Right cardiac atrium (tissue), 5 donors: Measurements from ENCODE around the gene HOXA13. TPM values are rescaled to one million over a fixed set of nuclear protein-coding genes. Genes with fewer than 3 reads are reported as not detected.

Experiments
- ATAC-seq, 2 donors: fragments of 200-7000 bp; cut with Tn5 transposase; one replicate each; pipeline versions ENCODE4 v1.8.0 to v1.9.1; 2020; ENCODE audit warnings: moderate library complexity in 2 of 2, mild to moderate bottlenecking in 1 of 2
- DNase-seq, 3 donors: peaks; one replicate each; pipeline ENCODE4 v3.0.0-alpha.2; 2020
- H3K27ac ChIP-seq: one replicate; pipeline ENCODE4 v1.5.1; 2013; ENCODE audit warnings: mild to moderate bottlenecking, low read length, control low read depth, moderate library complexity
- H3K27me3 ChIP-seq: one replicate; pipeline ENCODE4 v1.6.1; 2013; ENCODE audit not compliant: control insufficient read depth, insufficient read depth
- H3K4me1 ChIP-seq: one replicate; pipeline ENCODE4 v1.6.1; 2013; ENCODE audit warnings: low read length; ENCODE audit not compliant: control insufficient read depth, insufficient read depth
- H3K4me3 ChIP-seq: one replicate; pipeline ENCODE4 v1.5.1; 2013; ENCODE audit warnings: low read length, control low read depth
- H3K9me3 ChIP-seq: one replicate; pipeline ENCODE4 v1.6.1; 2013; ENCODE audit warnings: low read length; ENCODE audit not compliant: control insufficient read depth
- WGBS: extraction: QIAGEN DNeasy Blood & Tissue Kit; methylation state at CpG from one replicate; pipeline ENCODE4 v1.1.7; 2013; 5-methylcytosine and 5-hydroxymethylcytosine counted together
- intact Hi-C, 4 donors: fragments of 100-400 bp; cut with DNase I; formaldehyde crosslinking; loops; one replicate each; pipeline versions ENCODE4 v1.11.0 to v1.14.0; 2022 to 2023
- polyA plus RNA-seq: library from polyadenylated mRNA; stranded (reverse); fragments of 200-250 nt; gene quantifications from one replicate; pipeline ENCODE4 v1.2.3, GENCODE V29; 2013
- total RNA-seq, 4 donors: library from RNA; stranded (reverse); fragmentation: NEBNext Ultra II Directional; extraction: Animal tissue kit (Norgen Biotek cat#: 25700); gene quantifications; one replicate each; pipeline ENCODE4 v1.2.1, GENCODE V29; 2021
- donor health status: healthy with polysubstance abuse.
- donor health status: DM: no; HTN: yes; CAD: no.
- donor health status: DM: no; HTN: no; CAD: no.
- donor health status: DM: no; HTN: yes; CAD: no; lungs with severe emphysema.
- donor health status: DM: yes; HTN: yes; CAD: no.

HOXA13 gene
- total and polyA plus RNA-seq, 5 donors: not detected

- H3K4me1 ChIP-seq: peaks cover 8% of the 10 kb centered on the region
- DNase-seq: no peak
- no peak overlapping the region for H3K27ac ChIP-seq
- no peaks in the 10 kb centered on the region for H3K27me3 ChIP-seq
- intact Hi-C loops: no loop called here
- ATAC-seq: no peak
- WGBS: 13% methylated on average over 22 of the region's 22 CpGs
- H3K4me3 ChIP-seq: peak overlapping the region; percentile 6
- no peaks in the 10 kb centered on the region for H3K9me3 ChIP-seq
Observed at GRCh38 chr7:27189295-27189996, 10.4 kb downstream of the HOXA13 start.

- ATAC-seq: peak in 1 of 2 donors; percentile 18
- Histone ChIP-seq H3K9me3 (no peaks in the 10 kb centered on the region), H3K4me3 (peak overlapping the region; percentile 6), H3K27ac (no peak overlapping the region), H3K4me1 (peaks cover 8% of the 10 kb centered on the region), H3K27me3 (no peaks in the 10 kb centered on the region)
- 4% methylated on average over 49 of the region's 49 CpGs for WGBS
- DNase-seq: peak in 1 of 3 donors; percentile 50
- intact Hi-C loops: no loop called here
Observed at GRCh38 chr7:27188386-27189294, 11.3 kb downstream of the HOXA13 start.

DNA sequence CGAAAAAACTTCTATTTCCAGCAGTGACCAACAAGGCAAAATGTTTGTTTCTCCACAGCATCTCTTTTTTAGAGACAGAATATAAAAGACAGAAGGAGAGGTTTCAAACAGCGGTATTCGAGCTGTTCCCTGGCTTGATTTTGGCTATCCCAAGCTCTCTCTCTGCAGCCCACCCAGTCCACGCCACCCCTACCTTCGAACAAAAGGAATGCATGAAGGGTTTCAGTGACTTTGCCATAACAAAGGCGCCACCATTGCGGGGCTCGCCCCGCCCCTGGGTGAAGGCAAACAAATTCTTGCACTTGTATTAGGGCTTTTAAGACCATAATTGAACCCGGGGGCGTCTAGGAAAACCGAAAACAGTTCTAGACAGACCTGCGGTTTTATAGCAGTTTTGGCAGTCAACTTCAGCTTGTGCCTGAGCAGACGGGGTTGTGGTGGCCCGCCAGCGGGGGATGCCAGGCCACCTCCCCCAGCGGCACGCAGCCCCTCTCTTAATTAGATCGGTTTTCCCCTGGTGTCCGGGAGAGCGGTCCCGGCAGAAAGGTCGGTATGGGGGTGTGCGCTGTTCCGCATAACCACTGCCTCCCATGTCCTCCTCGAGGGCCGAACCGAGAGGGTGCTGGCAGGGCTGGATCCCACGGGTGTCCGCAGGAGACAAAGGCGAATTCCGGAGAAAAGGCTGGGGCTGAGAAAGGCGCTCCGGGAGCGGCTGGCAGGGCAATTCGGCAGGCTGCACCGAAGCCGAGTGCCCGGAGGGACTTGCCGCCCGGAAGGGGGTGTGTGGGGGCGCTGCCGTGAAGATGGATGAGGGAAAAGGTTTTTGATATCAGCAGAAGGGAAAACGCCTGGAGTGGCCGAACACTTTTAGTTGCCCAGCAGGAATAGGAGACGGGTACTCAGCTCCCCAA lies 12.2 kb downstream of the HOXA13 start:
- ATAC-seq (no peak), DNase-seq (peak in 1 of 3 donors; percentile 26)
- no peak overlapping the region for H3K27ac ChIP-seq
- H3K4me3 ChIP-seq: no peak overlapping the region
- H3K4me1 ChIP-seq: peaks cover 5% of the 10 kb centered on the region
- intact Hi-C loops: no loop called here
- H3K27me3 ChIP-seq: no peaks in the 10 kb centered on the region
- H3K9me3 ChIP-seq: no peaks in the 10 kb centered on the region
- 6% methylated on average over 46 of the region's 46 CpGs for whole genome bisulfite sequencing

GRCh38 chr7:27186668-27187474 lies 13.0 kb downstream of the HOXA13 start:
- H3K9me3 ChIP-seq: no peaks in the 10 kb centered on the region
- peaks cover 5% of the 10 kb centered on the region for H3K4me1 ChIP-seq
- whole genome bisulfite sequencing: 41% methylated on average over 4 of the region's 4 CpGs
- H3K27me3 ChIP-seq: no peaks in the 10 kb centered on the region
- H3K27ac ChIP-seq: no peak overlapping the region
- no peak overlapping the region for H3K4me3 ChIP-seq
- ATAC-seq (no peak), DNase-seq (no peak)
- intact Hi-C loops: no loop called here

DNA sequence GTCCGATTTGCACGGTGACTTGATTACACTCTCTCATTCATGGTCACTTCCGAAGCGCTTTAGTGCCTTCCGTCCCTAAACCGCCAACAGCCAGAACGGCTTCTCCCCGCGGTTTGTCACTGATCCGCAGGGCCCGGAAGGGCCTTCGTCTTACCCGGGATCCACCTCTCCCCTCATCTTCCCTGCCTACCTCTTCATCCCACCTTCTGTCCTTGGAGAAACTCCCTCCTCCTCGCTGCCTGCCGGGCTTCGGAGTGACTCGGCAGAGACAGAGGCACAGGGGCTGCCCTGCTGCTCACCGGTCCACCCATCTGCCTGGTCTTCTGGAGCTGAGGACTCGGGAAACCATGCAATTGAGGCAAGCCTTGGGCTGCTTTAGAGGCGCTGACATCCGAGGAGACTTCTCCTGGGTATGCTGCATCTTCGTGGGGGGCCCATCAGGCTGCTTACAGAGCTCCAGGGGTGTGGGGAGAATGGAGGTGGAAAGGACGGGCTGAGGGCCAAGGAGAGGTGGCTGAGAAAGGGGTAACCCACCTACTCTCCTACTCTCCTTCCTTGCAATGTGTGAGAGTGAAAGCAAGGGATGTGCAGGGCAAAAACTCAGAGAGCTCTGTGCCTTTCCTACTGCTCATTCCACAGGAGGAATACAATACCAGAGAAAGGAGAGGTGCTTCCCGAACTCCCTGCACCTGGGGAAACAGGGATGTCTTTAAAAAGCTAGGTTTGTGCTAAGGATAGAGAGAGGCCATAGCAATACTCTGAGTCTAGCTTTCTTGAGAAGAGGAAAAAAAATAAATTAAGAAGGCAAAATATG lies 13.8 kb downstream of the HOXA13 start:
- Histone ChIP-seq H3K4me3 (no peak overlapping the region), H3K9me3 (no peaks in the 10 kb centered on the region), H3K4me1 (peaks cover 5% of the 10 kb centered on the region), H3K27ac (no peak overlapping the region), H3K27me3 (no peaks in the 10 kb centered on the region)
- DNase-seq (no peak), ATAC-seq (no peak)
- intact Hi-C loops: no loop called here
- WGBS: 9% methylated on average over 24 of the region's 24 CpGs

- peaks cover 5% of the 10 kb centered on the region for H3K4me1 ChIP-seq
- ATAC-seq (peak in 1 of 2 donors; percentile 7), DNase-seq (no peak)
- WGBS: 5% methylated on average over 43 of the region's 43 CpGs
- intact Hi-C loops: no loop called here
- H3K27me3 ChIP-seq: no peaks in the 10 kb centered on the region
- peak within 1 kb of the TSS; percentile 41 for H3K4me3 ChIP-seq
- H3K9me3 ChIP-seq: no peaks in the 10 kb centered on the region
- no peak within 1 kb of the TSS for H3K27ac ChIP-seq
Observed at GRCh38 chr7:27185013-27185853, 14.7 kb downstream of the HOXA13 start, which contains the start of gene HOXA11. Gene HOXA11 (minus strand): TSS chr7:27185232. CDS start chr7:27185144, 88 bp downstream.

DNA sequence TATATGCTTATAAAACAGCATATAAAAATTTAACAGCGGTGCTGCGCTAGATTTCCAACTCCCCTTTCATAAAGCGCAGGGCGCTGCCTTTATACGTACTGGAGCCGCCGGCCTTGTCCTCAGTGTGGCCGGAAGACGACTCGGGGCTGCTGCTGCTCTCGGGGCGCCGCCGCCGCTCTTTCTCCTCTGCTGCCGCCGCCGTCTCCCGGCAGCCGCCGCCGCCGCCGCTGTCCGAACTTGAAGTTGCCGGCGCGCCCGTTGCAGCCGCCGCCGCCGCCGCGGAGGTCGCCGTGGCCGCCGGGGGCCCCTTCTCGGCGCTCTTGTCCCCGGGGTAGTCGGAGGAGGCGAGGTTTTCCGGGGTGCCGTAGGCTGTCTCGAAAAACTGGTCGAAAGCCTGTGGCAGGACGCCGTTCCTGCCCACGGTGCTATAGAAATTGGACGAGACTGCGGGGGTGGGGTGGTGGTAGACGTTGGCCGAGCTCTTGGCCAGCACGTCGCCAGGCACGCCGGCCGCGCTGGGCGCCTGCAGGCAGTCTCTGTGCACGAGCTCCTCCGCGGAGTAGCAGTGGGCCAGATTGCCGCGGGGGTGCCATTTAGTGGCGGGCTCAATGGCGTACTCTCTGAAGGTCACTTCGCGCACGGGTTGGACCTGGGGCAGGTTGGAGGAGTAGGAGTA lies 15.4 kb downstream of the HOXA13 start:
- WGBS: 2% methylated on average over 72 of the region's 72 CpGs
- intact Hi-C loops: no loop called here
- Histone ChIP-seq H3K4me3 (peak overlapping the region; percentile 41), H3K4me1 (peaks cover 5% of the 10 kb centered on the region), H3K9me3 (no peaks in the 10 kb centered on the region), H3K27ac (no peak overlapping the region), H3K27me3 (no peaks in the 10 kb centered on the region)
- ATAC-seq (no peak), DNase-seq (peak in 2 of 3 donors; percentile 60 to 71)

GRCh38 chr7:27183682-27184336 lies 16.1 kb downstream of the HOXA13 start:
- Histone ChIP-seq H3K27me3 (no peaks in the 10 kb centered on the region), H3K9me3 (no peaks in the 10 kb centered on the region), H3K4me1 (peaks cover 5% of the 10 kb centered on the region), H3K27ac (no peak overlapping the region), H3K4me3 (peak overlapping the region; percentile 41)
- peak in 2 of 3 donors; percentile 40 to 47 for DNase-seq
- ATAC-seq: no peak
- WGBS: 4% methylated on average over 30 of the region's 30 CpGs
- intact Hi-C loops: no loop called here
